ENCODE data around the gene PRICKLE3. TPM values are rescaled to one million over a fixed set of nuclear protein-coding genes. Genes with fewer than 3 reads are reported as not detected.

Gene PRICKLE3
- total RNA-seq, 2 experiments from 2014 or later = 1.8 to 2.3 TPM

GRCh38 chrX:49197543-49198087, 11.4 kb upstream of the PRICKLE3 start:
- H3K27me3 Mint-ChIP-seq = no peaks in the 10 kb centered on the region
- no peak overlapping the region for H3K27ac ChIP-seq (ENCODE audit: low read depth in 1 of 2, low read length in 2 of 2)
- ATAC-seq (ENCODE audit: poor library complexity) (no peak), DNase-seq (no peak)
- no peak overlapping the region for H3K4me3 ChIP-seq (ENCODE audit: low read length)
- peaks cover 27% of the 10 kb centered on the region for H3K4me1 Mint-ChIP-seq (ENCODE audit: low read depth)
- peaks cover 34% of the 10 kb centered on the region for H3K4me1 ChIP-seq (ENCODE audit: insufficient read depth, low read length)
- no peaks in the 10 kb centered on the region for H3K36me3 Mint-ChIP-seq (ENCODE audit: low read depth)
- intact Hi-C loops (cut with DNase I, micrococcal nuclease) = no loop called here
- H3K9me3 Mint-ChIP-seq = no peaks in the 10 kb centered on the region
- no peak overlapping the region for H3K4me3 Mint-ChIP-seq
- no peaks in the 10 kb centered on the region for H3K36me3 ChIP-seq (ENCODE audit: insufficient read depth, low read length)
- CTCF ChIA-PET = no interaction called here
- no peak for TF ChIP-seq CTCF (IDR thresholded peaks at IDR 0.05)
- H3K27me3 ChIP-seq (ENCODE audit: control insufficient read depth in 1 of 2, insufficient read depth in 2 of 2, low read length in 2 of 2) = peaks cover 0 to 3% of the 10 kb centered on the region in 2 experiments
- no peak overlapping the region for H3K27ac Mint-ChIP-seq
- POLR2A ChIA-PET = interaction anchor here (0.6 kb wide), 1 partner anchor 658 kb away, joined by 3 read pairs; no protein-coding TSS in a partner anchor
- H3K9me3 ChIP-seq (ENCODE audit: control insufficient read depth in 1 of 2, insufficient read depth in 1 of 2, low read length in 2 of 2) = no peaks in the 10 kb centered on the region

GRCh38 chrX:49193542-49193964, 7.4 kb upstream of the PRICKLE3 start:
- H3K27ac Mint-ChIP-seq = peak overlapping the region; percentile 27
- intact Hi-C loops (cut with DNase I, micrococcal nuclease) = loop anchor here in 1 of 2 experiments (2.0 to 5.0 kb wide), 3 partner anchors 39 to 559 kb away; partner anchors contain the start of gene CACNA1F
- POLR2A ChIA-PET = interaction anchor here (4.8 kb wide), 1 partner anchor 27 kb away, joined by 50 read pairs; no protein-coding TSS in a partner anchor

GRCh38 chrX:49192722-49193328, 6.7 kb upstream of the PRICKLE3 start:
- Histone ChIP-seq H3K9me3 (ENCODE audit: control insufficient read depth in 1 of 2, insufficient read depth in 1 of 2, low read length in 2 of 2) (no peaks in the 10 kb centered on the region), H3K27me3 (ENCODE audit: control insufficient read depth in 1 of 2, insufficient read depth in 2 of 2, low read length in 2 of 2) (no peaks in the 10 kb centered on the region), H3K4me3 (ENCODE audit: low read length) (no peak overlapping the region), H3K36me3 (ENCODE audit: insufficient read depth, low read length) (no peaks in the 10 kb centered on the region), H3K27ac (ENCODE audit: low read depth in 1 of 2, low read length in 2 of 2) (no peak overlapping the region), H3K4me1 (ENCODE audit: insufficient read depth, low read length) (peaks cover 22% of the 10 kb centered on the region)
- TF ChIP-seq CTCF (IDR thresholded peaks at IDR 0.05) = peak; percentile 51
- DNase-seq = peak in 5 of 14 experiments; percentile 19 to 58 (median 52)
- no peaks in the 10 kb centered on the region for H3K36me3 Mint-ChIP-seq (ENCODE audit: low read depth)
- no peaks in the 10 kb centered on the region for H3K27me3 Mint-ChIP-seq
- peak overlapping the region; percentile 27 for H3K27ac Mint-ChIP-seq
- H3K4me3 Mint-ChIP-seq = peak overlapping the region; percentile 66
- no peak for ATAC-seq (ENCODE audit: poor library complexity)
- intact Hi-C loops (cut with DNase I, micrococcal nuclease) = loop anchor here in 1 of 2 experiments (2.0 to 5.0 kb wide), 3 partner anchors 39 to 559 kb away; partner anchors contain the start of gene CACNA1F
- peaks cover 28% of the 10 kb centered on the region for H3K4me1 Mint-ChIP-seq (ENCODE audit: low read depth)
- CTCF ChIA-PET = interaction anchor here (0.5 to 1.6 kb wide), 8 partner anchors 9 to 115 kb away, joined by 3 to 6 read pairs (median 4); no protein-coding TSS in a partner anchor
- no peaks in the 10 kb centered on the region for H3K9me3 Mint-ChIP-seq
- POLR2A ChIA-PET = interaction anchor here (1.0 to 4.8 kb wide), 3 partner anchors 27 to 81 kb away, joined by 4 to 50 read pairs (median 22); no protein-coding TSS in a partner anchor

More at GRCh38 chrX:49193542-49193964, 7.4 kb upstream of the PRICKLE3 start:
- H3K36me3 Mint-ChIP-seq (ENCODE audit: low read depth) = no peaks in the 10 kb centered on the region
- no peaks in the 10 kb centered on the region for H3K9me3 ChIP-seq (ENCODE audit: control insufficient read depth in 1 of 2, insufficient read depth in 1 of 2, low read length in 2 of 2)
- ATAC-seq (ENCODE audit: poor library complexity) (no peak), DNase-seq (peak in 1 of 14 experiments; percentile 19)
- no peaks in the 10 kb centered on the region for H3K36me3 ChIP-seq (ENCODE audit: insufficient read depth, low read length)
- H3K27me3 ChIP-seq (ENCODE audit: control insufficient read depth in 1 of 2, insufficient read depth in 2 of 2, low read length in 2 of 2) = no peaks in the 10 kb centered on the region
- H3K4me3 ChIP-seq (ENCODE audit: low read length) = no peak overlapping the region
- peaks cover 35% of the 10 kb centered on the region for H3K4me1 Mint-ChIP-seq (ENCODE audit: low read depth)
- CTCF ChIA-PET = interaction anchor here (1.2 to 1.6 kb wide), 2 partner anchors 8 to 14 kb away, joined by 3 to 6 read pairs; no protein-coding TSS in a partner anchor
- peaks cover 22% of the 10 kb centered on the region for H3K4me1 ChIP-seq (ENCODE audit: insufficient read depth, low read length)
- no peak for TF ChIP-seq CTCF (IDR thresholded peaks at IDR 0.05)
- H3K9me3 Mint-ChIP-seq = no peaks in the 10 kb centered on the region
- H3K27me3 Mint-ChIP-seq = no peaks in the 10 kb centered on the region
- no peak overlapping the region for H3K27ac ChIP-seq (ENCODE audit: low read depth in 1 of 2, low read length in 2 of 2)
- peak overlapping the region; percentile 64 for H3K4me3 Mint-ChIP-seq
